Endodermal cell (in vitro differentiated cells): ENCODE results near the gene HTR2A. TPM values are rescaled to one million over a fixed set of nuclear protein-coding genes. Genes with fewer than 3 reads are reported as not detected.

Source experiments
- DNase-seq: peaks from one replicate; pipeline ENCODE4 v3.0.0-alpha.2; 2017
- H3K27ac ChIP-seq: 2 replicates; pipeline ENCODE4 v1.5.1; 2013; ENCODE audit warnings: mild to moderate bottlenecking, low read depth, low read length, moderate library complexity
- H3K27me3 ChIP-seq: 2 replicates; pipeline ENCODE4 v1.6.1; 2013; ENCODE audit warnings: mild to moderate bottlenecking, low read length, moderate library complexity; ENCODE audit not compliant: insufficient read depth, control insufficient read depth, poor library complexity, severe bottlenecking
- H3K36me3 ChIP-seq: 2 replicates; pipeline ENCODE4 v1.7.0; 2013; ENCODE audit warnings: mild to moderate bottlenecking, low read length, moderate library complexity; ENCODE audit not compliant: control insufficient read depth, insufficient read depth
- H3K4me1 ChIP-seq: one replicate; pipeline ENCODE4 v1.7.0; 2013; ENCODE audit warnings: low read length; ENCODE audit not compliant: control insufficient read depth, insufficient read depth
- H3K4me3 ChIP-seq: 2 replicates; pipeline ENCODE4 v1.5.1; 2013; ENCODE audit warnings: mild to moderate bottlenecking, low read length, moderate library complexity
- H3K9ac ChIP-seq: 2 replicates; pipeline ENCODE4 v1.6.1; 2013; ENCODE audit warnings: mild to moderate bottlenecking, low read length, moderate library complexity; ENCODE audit not compliant: poor library complexity, severe bottlenecking; ENCODE audit errors: extremely low read depth
- H3K9me3 ChIP-seq: 2 replicates; pipeline ENCODE4 v1.6.1; 2013; ENCODE audit warnings: mild to moderate bottlenecking, low read length, moderate library complexity; ENCODE audit not compliant: control insufficient read depth
- H3K27ac Mint-ChIP-seq: 2 replicates; pipeline ENCODE4 v1.8.0; 2020; ENCODE audit warnings: mixed read lengths
- H3K27me3 Mint-ChIP-seq: 2 replicates; pipeline ENCODE4 v1.8.0; 2021; ENCODE audit warnings: mild to moderate bottlenecking, mixed read lengths; ENCODE audit not compliant: insufficient read depth
- H3K36me3 Mint-ChIP-seq: 2 replicates; pipeline ENCODE4 v1.8.0; 2020; ENCODE audit warnings: low read depth, mixed read lengths
- H3K4me1 Mint-ChIP-seq: 2 replicates; pipeline ENCODE4 v1.8.0; 2020; ENCODE audit warnings: mixed read lengths
- H3K4me3 Mint-ChIP-seq: 2 replicates; pipeline ENCODE4 v1.8.0; 2020; ENCODE audit warnings: mild to moderate bottlenecking, moderate library complexity, mixed read lengths
- H3K9me3 Mint-ChIP-seq: 2 replicates; pipeline ENCODE4 v1.8.0; 2020; ENCODE audit warnings: mild to moderate bottlenecking, mixed read lengths
- WGBS, 2 experiments: methylation state at CpG; one replicate each; pipeline versions ENCODE4 v1.1.5 to v1.1.7; 2013; ENCODE audit warnings: missing lambda C conversion rate in 2 of 2, mixed read lengths in 1 of 2; ENCODE audit not compliant: insufficient coverage in 1 of 2, insufficient read length in 1 of 2; 5-methylcytosine and 5-hydroxymethylcytosine counted together
- total RNA-seq, 2 donors: library from RNA; stranded (reverse); fragmentation: NEBNext Ultra II Directional in 1 of 2; extraction: Animal tissue kit (Norgen Biotek cat#: 25700) in 1 of 2; gene quantifications; 2 replicates in 1 of 2; 3 replicates in 1 of 2; pipeline ENCODE4 v1.2.1, GENCODE V29; 2021
- TF ChIP-seq, protein P1 (sequence below): fragments of 200-600 bp; sonication (generic); conservative IDR thresholded peaks from 2 replicates; pipeline ENCODE4 v1.5.0; 2021; ENCODE audit warnings: antibody characterized with exemption, mild to moderate bottlenecking

HTR2A gene
- total RNA-seq, 2 donors from 2014 or later: not detected

- TF ChIP-seq, protein P1, sequence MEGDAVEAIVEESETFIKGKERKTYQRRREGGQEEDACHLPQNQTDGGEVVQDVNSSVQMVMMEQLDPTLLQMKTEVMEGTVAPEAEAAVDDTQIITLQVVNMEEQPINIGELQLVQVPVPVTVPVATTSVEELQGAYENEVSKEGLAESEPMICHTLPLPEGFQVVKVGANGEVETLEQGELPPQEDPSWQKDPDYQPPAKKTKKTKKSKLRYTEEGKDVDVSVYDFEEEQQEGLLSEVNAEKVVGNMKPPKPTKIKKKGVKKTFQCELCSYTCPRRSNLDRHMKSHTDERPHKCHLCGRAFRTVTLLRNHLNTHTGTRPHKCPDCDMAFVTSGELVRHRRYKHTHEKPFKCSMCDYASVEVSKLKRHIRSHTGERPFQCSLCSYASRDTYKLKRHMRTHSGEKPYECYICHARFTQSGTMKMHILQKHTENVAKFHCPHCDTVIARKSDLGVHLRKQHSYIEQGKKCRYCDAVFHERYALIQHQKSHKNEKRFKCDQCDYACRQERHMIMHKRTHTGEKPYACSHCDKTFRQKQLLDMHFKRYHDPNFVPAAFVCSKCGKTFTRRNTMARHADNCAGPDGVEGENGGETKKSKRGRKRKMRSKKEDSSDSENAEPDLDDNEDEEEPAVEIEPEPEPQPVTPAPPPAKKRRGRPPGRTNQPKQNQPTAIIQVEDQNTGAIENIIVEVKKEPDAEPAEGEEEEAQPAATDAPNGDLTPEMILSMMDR: no peak
- DNase-seq: no peak
- no peaks in the 10 kb centered on the region for H3K4me1 ChIP-seq
- H3K4me3 Mint-ChIP-seq: no peak overlapping the region
- peaks cover 9% of the 10 kb centered on the region for H3K27me3 Mint-ChIP-seq
- H3K27ac ChIP-seq: no peak overlapping the region
- H3K27ac Mint-ChIP-seq: no peak overlapping the region
- H3K9me3 Mint-ChIP-seq: no peaks in the 10 kb centered on the region
- H3K9me3 ChIP-seq: no peaks in the 10 kb centered on the region
- no peaks in the 10 kb centered on the region for H3K36me3 Mint-ChIP-seq
- H3K36me3 ChIP-seq: no peaks in the 10 kb centered on the region
- H3K27me3 ChIP-seq: peaks cover 31% of the 10 kb centered on the region
- H3K9ac ChIP-seq: no peak overlapping the region
- H3K4me3 ChIP-seq: no peak overlapping the region
- H3K4me1 Mint-ChIP-seq: peaks cover 5% of the 10 kb centered on the region
Measured at GRCh38 chr13:46860722-46861121, 36.1 kb downstream of the HTR2A start.

DNA sequence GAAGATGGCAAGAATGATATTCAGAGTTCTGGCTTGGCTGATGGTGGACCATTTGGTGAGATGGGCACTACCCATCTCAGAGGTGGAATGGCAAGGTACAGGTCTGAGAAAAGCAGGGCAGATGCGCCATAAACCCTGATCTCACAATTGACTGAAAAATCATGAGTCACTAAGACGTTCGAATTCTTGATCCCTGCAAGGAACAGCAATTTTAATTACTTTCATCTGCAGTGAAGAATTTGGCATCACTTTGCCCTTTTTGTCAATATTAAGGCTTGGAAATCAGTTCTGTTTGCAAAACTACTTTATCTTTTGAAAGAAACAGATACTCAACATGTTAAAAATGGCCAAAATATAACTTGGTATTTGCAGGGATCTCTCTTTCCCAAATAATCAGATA, 38.1 kb downstream of the HTR2A start:
- Mint-ChIP-seq H3K27ac (no peak overlapping the region), H3K4me1 (peaks cover 5% of the 10 kb centered on the region), H3K9me3 (no peaks in the 10 kb centered on the region), H3K4me3 (no peak overlapping the region), H3K27me3 (peaks cover 9% of the 10 kb centered on the region), H3K36me3 (no peaks in the 10 kb centered on the region)
- H3K9me3 ChIP-seq: no peaks in the 10 kb centered on the region
- H3K4me1 ChIP-seq: no peaks in the 10 kb centered on the region
- no peak overlapping the region for H3K27ac ChIP-seq
- no peak overlapping the region for H3K4me3 ChIP-seq
- H3K36me3 ChIP-seq: no peaks in the 10 kb centered on the region
- TF ChIP-seq, protein P1: no peak
- H3K27me3 ChIP-seq: peaks cover 51% of the 10 kb centered on the region
- H3K9ac ChIP-seq: no peak overlapping the region
- WGBS, 2 experiments: 92 to 100% methylated on average over 3 of the region's 3 CpGs
- DNase-seq: no peak

GRCh38 chr13:46858163-46858562, 38.7 kb downstream of the HTR2A start:
- H3K27ac ChIP-seq: no peak overlapping the region
- peaks cover 5% of the 10 kb centered on the region for H3K4me1 Mint-ChIP-seq
- DNase-seq: no peak

More at GRCh38 chr13:46858163-46858562, 38.7 kb downstream of the HTR2A start:
- H3K27ac Mint-ChIP-seq: no peak overlapping the region
- no peaks in the 10 kb centered on the region for H3K36me3 ChIP-seq
- H3K4me1 ChIP-seq: no peaks in the 10 kb centered on the region
- WGBS, 2 experiments: 74 to 95% methylated on average over 3 of the region's 3 CpGs
- no peaks in the 10 kb centered on the region for H3K36me3 Mint-ChIP-seq
- no peak overlapping the region for H3K4me3 Mint-ChIP-seq
- H3K4me3 ChIP-seq: no peak overlapping the region
- TF ChIP-seq, protein P1: no peak
- H3K9ac ChIP-seq: no peak overlapping the region
- H3K27me3 ChIP-seq: peaks cover 57% of the 10 kb centered on the region
- H3K9me3 Mint-ChIP-seq: no peaks in the 10 kb centered on the region
- peaks cover 9% of the 10 kb centered on the region for H3K27me3 Mint-ChIP-seq
- no peaks in the 10 kb centered on the region for H3K9me3 ChIP-seq
